ENCODE measurements around the gene FBXO39.
"Not testable (repeated sequence)": the region's sequence is repeated elsewhere in the genome, so short reads cannot be mapped to it uniquely, and the experiment has no call there.

The FBXO39 gene

DNA sequence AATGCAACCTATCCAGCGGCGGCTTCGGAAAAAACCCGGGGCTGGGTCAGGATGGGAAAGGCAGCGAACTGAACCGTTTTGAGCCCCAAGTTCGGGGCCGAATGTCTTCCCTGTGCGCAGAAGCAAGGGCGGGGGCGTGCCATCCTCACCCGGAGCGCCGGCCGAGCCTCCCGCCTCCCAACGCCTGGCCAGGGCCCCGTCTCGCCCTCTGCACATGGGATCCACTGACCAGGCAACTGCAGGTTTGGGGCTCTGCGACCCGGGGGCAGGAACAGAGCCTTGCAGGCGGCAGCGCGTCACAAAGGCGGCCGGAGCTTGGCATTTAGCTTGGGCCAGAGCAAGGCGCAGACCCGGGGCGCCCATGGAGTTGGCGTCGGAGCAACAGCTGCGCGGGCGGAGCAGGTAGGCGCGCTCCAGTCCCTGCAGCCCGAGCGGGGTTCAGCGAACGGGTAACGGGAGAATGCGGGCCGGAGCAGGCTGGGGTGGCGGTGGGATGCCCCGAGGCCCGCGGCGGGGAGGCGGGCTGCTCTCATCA is at the start of gene FBXO39:
TSS of gene FBXO39 (plus strand) at position 345 of the 535 bp plus-strand sequence. CDS start 3,654 bp downstream, outside the sequence.
- no peak for TF ChIP-seq CTCF (IDR thresholded peaks at IDR 0.05; ENCODE audit: low read depth, low read length, missing control alignments)
- DNase-seq (ENCODE audit: low read depth) = no peak
- H3K4me3 ChIP-seq (ENCODE audit: low read depth, low read length) = no peak within 1 kb of the TSS
- in situ Hi-C loops (cut with HindIII; ENCODE audit: low sequenced_read_pairs) = no loop called here

DNA sequence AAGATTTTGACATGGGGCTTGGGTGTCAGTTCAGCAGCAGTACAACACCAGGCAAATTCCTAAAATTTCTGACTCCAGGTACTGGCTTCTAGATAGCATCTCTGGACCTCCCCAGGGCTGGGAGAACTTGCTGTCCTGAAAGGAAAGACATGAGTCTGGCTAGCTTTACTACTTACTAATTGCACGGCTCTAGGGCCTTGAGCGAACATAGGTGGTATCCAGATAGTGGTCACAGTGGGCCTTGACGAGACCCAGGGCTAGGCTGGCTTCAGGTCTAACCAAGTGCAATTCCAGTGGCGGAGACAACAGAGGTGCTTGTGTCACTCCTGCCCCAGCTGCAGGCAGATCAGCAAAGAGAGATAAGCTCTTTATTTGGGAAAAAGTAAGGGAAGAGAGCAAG is 46.5 kb upstream of the FBXO39 start:
- H3K4me3 ChIP-seq (ENCODE audit: low read depth, low read length) = no peak overlapping the region
- DNase-seq (ENCODE audit: low read depth) = no peak
- in situ Hi-C loops (cut with HindIII; ENCODE audit: low sequenced_read_pairs) = no loop called here
- no peak for TF ChIP-seq CTCF (IDR thresholded peaks at IDR 0.05; ENCODE audit: low read depth, low read length, missing control alignments)

GRCh38 chr17:6746665-6747064 is 29.4 kb upstream of the FBXO39 start:
- H3K4me3 ChIP-seq (ENCODE audit: low read depth, low read length); DNase-seq (ENCODE audit: low read depth); in situ Hi-C loops (cut with HindIII; ENCODE audit: low sequenced_read_pairs): not testable (repeated sequence)

DNA sequence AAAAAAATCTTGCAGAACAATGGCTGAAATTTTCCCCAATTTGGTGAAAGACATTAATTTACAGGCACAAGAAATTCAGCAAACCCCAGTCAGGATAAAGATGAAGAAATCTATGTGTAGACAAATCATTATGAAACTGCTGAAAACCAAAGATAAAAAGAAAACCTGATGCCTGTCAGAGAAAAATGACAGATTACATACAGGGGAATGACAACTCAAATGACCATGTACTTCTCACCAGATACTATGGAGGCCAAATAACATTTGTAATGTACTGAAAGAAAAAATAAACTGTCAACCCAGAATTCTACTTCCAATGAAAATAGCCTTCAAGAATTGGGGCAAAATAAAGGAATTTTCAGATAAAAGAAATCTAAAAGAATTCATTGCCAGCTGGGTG is 27.4 kb upstream of the FBXO39 start:
- in situ Hi-C loops (cut with HindIII; ENCODE audit: low sequenced_read_pairs) = no loop called here
- no peak for TF ChIP-seq CTCF (IDR thresholded peaks at IDR 0.05; ENCODE audit: low read depth, low read length, missing control alignments)
- no peak overlapping the region for H3K4me3 ChIP-seq (ENCODE audit: low read depth, low read length)
- DNase-seq (ENCODE audit: low read depth) = no peak

GRCh38 chr17:6749519-6749918 is 26.5 kb upstream of the FBXO39 start:
- DNase-seq (ENCODE audit: low read depth) = no peak
- no peak for TF ChIP-seq CTCF (IDR thresholded peaks at IDR 0.05; ENCODE audit: low read depth, low read length, missing control alignments)
- no peak overlapping the region for H3K4me3 ChIP-seq (ENCODE audit: low read depth, low read length)
- in situ Hi-C loops (cut with HindIII; ENCODE audit: low sequenced_read_pairs) = no loop called here

DNA sequence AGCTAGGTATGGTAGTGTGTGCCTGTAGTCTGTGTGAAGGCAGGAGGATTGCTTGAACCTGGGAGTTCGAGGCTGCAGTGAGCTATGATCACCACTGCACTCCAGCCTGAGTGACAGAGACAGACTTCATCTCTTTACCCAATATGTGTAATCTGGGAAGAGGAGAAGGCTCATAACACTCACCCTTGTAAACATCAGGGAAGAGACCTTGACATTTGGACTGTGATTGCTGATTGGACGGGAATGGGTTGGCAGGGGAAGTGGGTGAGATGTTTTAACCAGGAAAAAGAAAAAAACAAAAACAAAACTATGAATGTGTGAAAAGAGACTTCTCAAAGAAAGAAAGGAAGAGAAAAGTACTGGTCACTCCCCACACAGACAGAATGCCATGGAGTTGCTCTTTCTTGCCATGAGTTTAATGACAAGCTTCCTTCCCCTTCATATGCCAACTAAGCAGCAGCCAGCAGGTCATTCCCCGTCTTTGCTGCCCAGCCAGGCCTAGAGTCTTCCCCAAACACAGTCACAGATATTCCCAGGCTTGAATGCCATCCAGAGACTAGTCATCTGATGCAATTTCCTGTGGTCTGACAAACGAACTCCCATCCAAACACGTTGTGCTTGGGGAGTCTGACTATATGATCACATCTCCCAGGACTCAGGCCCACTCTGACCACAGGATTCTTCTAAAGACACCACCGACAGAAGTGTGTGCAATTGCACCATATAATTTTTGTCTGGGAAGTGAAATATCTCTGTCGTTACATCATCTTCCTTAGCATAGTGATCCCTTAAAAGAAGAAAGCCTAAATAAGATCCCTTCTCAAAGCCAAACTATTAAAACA is 23.7 kb upstream of the FBXO39 start:
- in situ Hi-C loops (cut with HindIII; ENCODE audit: low sequenced_read_pairs) = no loop called here
- TF ChIP-seq CTCF (IDR thresholded peaks at IDR 0.05; ENCODE audit: low read depth, low read length, missing control alignments) = no peak
- no peak overlapping the region for H3K4me3 ChIP-seq (ENCODE audit: low read depth, low read length)
- DNase-seq (ENCODE audit: low read depth) = peak; percentile 99

DNA sequence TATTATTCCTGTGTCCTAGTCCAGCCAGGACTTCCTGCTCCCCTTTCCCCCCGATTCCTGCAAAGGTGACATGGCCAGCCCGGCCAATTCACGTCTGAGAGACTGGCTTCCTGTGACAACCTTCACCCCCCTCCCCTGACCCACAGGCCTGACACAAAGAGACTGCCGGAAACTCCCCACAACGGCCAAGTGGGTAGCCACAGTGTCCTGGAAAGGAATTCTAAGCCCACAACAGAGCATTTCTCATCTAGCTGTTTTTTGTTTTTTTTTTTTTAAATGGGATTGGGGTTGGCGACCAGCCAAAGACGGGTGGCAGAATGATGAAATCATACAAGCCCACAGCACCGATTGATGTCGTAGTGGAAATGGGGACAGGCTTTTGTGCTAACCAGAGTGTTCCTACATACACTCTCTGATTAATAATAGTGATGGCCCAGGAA is 23.0 kb upstream of the FBXO39 start:
- H3K4me3 ChIP-seq (ENCODE audit: low read depth, low read length) = no peak overlapping the region
- DNase-seq (ENCODE audit: low read depth) = peak; percentile 91
- no peak for TF ChIP-seq CTCF (IDR thresholded peaks at IDR 0.05; ENCODE audit: low read depth, low read length, missing control alignments)
- in situ Hi-C loops (cut with HindIII; ENCODE audit: low sequenced_read_pairs) = no loop called here

Data from astrocyte of the cerebellum (primary cell).